RCC 7860 (cell line): ENCODE data around the gene MAML2.

Experiments
- DNase-seq: peaks from one replicate; pipeline ENCODE4 v3.0.0-alpha.2; 2015; ENCODE audit warnings: low spot score
- FAIRE-seq: peaks from 2 replicates; lab custom pipeline; 2012; peaks lifted over from hg19 to GRCh38; lab: Jason Lieb, UNC

The MAML2 gene

DNA sequence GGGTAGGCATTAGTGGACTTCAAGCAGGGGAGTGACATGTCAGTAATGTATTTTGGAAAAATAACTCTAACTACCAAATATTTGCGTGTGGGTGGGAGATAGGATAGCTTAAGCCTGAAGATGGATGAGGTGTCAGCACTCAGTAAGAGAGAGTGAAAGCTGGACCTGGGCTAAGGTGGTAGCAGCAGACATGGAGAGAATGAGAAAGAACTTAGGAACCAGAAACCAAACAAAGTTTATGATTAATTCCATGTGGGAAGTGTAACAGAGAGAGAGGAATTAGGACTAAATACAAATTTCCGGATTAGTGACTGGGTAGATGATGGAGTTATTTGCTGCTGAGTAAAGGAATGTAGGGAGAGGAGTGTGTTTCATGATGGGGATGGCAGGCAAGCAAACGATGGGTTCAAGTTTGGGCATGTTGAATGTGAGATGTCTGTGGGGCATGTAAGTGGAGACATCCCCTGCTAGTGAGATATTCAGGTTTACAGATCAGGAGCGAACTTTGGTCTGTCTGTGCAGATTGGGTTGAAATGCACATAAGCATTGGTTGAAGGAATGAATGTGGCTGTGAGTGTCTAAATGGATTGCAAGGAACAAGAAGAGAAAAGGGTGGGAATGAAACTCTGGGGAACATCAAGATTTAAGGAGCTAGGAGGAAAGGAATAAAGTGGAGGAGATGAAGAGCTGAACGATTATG lies 233.5 kb downstream of the MAML2 start:
- FAIRE-seq = no peak

DNA sequence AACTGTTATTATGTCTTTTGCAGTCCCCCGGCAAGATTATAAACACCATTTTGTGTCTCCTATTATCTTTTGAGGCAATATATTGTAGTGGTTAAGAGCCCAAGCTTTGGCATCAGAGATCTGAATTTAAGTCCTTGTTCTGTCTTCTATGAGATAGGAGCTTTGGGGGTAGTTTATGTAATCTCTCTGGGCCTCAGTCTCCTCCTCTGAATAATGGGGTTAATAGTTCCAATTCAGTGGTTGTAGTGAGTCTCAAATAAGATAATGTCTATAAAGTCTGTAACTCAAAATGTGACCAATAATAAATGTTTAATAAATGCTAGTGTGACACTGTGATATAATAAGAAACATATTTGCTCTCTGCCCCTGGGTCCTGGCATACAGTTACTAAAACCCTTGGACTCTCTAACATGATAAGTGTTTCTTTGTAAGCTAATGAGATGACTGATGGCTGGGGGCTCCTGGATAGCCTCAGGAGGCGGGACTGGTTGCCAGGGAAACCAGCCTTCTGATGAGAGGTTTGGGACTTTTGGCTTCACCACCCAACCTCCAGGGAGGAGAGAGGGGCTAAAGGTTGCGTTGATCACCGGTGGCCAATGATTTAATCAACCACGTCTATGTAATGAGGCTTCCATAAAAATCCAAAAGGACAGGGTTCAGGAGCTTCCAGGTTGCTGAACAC lies 235.7 kb downstream of the MAML2 start:
- FAIRE-seq = no peak

More for the DNA sequence above, 233.5 kb downstream of the MAML2 start:
- DNase-seq = no peak

DNA sequence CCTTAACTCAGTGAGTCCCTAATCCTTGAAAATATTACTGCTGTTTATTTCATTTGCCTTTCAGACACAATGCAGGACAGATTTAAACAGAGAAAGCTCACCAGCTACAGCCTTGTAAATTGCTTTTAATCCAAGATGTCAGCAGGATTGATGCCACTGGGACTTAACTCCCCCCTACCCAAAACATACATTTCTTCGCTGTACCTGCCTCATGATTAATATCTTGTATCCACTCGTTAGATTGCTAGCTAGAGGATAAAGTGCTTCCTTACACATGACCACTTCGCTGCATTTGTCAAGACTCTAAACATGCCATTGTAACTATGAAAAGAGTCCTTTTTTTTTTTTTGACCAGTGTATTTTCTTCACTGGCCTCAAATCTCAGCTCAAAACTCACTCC lies 236.3 kb downstream of the MAML2 start:
- DNase-seq (no peak), FAIRE-seq (no peak)

More for the DNA sequence above, 235.7 kb downstream of the MAML2 start:
- DNase-seq = no peak

DNA sequence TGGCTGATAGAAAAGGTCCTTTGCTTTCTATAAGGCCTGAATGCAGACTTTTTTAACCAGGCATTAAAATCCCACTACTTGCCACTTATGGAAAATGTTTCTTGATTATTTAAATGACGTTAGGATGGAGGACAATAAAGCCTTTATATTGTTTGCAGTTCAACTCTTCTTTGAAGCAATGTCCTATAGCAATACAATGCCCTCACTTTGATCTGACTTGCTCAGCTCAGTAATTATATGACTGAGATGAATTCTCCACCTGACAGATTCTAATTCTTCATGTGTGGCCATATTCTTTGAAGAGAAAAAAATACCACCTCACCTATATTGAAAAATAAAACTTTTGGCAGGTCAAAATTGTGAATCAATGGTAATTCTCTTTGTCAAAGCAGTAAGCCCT lies 237.1 kb downstream of the MAML2 start:
- FAIRE-seq = no peak
- no peak for DNase-seq

DNA sequence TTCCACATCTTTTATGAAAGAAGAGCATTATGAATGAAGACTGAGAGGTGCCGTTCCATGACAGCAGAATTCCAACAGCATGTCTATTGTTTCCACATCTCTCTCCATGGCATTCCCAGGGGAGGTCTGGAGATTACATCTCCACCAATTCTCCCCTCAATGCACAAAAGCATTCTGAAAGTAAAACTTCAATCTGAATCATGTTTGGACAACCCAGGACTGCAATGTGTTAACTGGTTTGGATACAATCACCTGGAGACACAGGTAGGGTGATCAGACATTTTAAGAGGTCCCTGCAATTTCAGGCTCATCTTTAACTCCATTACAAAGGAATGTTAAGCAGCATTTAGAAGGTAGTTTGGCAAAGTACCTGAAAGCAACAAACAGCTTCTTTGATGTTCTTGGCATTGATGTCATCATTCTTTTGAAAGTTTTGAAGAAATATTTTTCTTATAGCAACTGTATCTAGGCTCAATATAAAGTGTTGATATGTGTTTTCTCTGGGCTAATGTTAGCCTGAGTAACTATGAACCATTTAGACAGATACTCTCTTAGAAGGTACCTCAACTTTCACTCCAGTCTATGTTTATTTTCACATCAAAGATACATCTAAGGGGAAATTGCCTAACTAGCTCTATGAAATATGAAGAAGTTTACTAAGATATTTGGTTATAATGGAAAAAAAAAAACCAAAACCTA lies 237.6 kb downstream of the MAML2 start:
- FAIRE-seq (no peak), DNase-seq (no peak)

DNA sequence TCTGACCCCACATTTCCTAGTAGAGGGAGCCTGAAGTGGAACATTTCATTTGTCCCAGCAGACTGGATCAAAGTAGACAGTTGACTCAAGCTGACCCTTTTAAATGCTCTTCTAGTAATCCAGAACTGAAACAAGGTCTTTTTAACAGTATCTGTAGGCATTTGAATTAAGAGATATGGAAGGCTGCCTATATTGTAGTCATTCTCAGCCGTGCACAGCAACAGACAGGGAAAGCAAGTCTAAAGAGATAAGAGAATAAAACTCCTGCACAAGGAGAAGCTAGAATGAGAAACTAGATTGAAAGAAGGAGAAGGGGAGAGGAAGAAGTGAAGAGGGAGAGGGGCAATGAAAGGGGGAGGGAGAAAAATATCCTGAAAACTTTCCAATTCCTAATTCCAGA lies 238.5 kb downstream of the MAML2 start:
- DNase-seq = no peak
- FAIRE-seq = no peak

DNA sequence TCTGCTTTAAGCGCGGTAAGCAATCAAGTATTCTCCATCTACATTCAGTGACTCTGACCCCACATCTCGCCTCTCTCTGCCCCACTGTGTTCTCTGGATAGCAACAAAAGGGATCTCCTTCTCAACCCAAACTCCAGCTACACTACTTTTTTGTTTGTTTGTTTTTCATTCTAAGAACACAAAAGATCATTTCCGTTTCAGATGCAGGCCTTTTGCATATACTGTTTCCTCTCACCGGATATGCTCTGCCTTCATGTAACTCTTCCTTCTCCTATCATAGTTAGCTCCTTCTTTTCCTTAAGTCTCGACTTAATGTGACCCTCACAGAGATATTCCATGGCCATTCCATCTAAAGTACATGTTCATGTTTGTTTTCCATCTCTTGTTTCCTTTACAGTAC lies 239.3 kb downstream of the MAML2 start:
- DNase-seq = no peak
- no peak for FAIRE-seq

DNA sequence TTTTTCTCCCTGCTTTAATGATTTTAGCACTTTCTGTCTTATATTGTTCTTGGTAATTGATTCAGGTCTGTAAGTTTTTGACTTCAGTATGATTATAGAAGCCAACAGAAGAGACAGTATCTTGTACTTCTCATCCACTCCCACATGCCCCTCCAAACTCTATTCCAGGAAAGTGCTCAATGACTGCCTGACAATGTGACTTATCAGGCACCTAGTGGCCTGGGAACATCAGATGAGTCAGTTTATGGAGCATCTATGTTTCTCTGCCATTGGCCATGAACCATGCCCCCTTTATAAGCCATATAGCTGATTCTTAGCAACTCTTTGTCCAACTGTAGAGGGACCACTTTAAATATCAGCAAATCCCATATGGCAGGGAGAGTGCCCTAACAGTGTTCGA lies 239.9 kb downstream of the MAML2 start:
- FAIRE-seq (peak; percentile 22), DNase-seq (peak; percentile 38)

DNA sequence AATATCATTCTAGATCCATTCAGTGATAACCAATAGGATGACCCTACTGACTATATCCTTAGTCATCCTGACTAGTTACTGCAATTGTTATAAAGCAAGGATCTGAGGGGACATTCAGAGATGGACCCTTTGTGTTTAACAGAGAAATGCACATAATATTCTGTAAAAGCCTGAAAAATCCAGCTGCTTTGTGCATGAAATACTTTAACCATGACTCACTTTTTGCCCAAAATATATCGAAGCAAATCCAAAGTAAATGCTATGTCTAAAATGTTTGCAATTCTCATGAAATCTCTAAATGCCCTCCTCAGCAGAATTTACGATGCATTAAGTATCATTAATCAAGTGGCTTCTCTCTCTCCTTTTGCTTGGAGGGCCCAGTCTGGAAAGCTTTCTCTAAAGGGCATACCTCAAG lies 240.3 kb downstream of the MAML2 start:
- DNase-seq = peak; percentile 32

DNA sequence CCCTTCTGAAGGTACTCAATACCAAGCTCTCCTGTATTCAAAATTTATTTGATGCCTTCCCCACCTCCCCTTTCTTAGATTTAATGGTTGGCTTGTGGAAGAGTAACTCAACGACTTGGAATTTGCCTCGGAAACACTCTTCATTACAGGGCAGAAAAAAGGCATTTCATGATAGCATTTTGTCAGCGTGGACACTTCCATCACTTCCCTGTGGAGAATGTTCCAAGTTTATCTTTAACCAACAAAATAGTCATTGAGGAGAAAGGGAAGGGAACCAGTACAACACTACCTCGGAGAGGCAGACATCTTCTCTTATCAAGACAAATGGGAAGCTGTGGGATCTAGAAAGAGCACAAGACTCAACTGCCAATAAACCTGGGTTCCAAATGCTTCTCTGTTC lies 241.8 kb downstream of the MAML2 start:
- DNase-seq = peak; percentile 74
- peak; percentile 79 for FAIRE-seq

More for the DNA sequence above, 240.3 kb downstream of the MAML2 start:
- peak; percentile 48 for FAIRE-seq

DNA sequence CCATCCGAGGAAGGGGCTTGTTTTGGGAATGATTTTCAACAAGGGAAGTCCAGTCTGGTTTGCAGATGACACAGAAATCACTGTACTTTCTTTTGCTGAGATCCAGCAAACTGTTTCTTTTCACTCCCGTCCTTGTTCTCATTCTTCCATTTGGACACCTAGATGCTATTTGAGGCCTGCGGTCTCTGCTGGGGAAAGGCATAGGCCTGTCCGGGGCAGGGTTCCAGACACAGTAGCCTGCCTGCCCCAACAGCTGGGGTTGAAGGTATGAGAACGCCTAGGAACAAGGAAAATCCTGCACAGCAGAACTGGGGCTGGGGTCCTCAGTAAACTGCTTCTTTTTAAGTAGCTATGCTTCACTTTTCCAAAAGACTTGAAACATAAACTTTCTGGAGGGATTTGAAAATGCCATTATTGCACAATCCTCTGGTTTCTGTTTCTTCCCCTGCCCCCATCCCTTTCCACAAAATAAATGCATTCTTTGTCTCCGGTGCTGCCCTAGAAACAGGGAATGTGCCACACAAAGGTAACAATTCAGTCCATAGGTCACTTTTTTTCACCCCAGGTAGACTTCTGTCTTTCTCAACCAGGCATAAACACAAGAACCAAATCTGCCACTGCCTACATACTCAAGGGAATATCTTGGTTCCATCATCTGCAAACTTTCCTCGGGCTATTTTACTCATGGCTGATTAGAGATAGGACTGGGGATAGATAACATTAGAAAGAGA lies 244.3 kb downstream of the MAML2 start:
- no peak for FAIRE-seq
- peak; percentile 46 for DNase-seq

DNA sequence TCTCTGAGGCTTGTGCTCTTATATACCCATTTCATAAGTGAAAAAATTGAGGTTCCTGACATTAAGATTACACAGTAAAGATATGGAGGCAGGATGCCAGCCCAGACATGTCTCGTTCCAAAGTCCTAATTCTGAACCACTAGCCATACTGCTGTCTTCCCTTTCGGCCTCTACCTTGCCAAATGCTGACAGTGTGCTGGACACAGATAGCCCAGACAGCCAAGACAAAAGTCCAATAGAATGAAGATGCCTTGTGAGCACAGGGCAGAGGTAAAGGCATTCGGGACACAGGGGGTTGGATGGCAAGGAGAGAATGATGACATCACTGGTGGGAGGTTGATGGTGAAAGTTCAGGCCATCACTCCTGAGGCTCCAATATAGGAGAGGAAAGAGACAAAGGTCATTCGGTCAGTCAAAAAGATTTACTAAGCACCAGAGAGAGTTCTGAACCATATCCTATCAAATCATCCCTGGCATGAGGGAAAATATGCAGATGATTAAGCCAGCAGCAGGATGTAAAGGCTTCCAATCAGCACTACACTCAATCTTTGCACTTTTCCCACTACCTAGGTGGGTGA lies 245.1 kb downstream of the MAML2 start:
- DNase-seq (peak; percentile 66), FAIRE-seq (no peak)

DNA sequence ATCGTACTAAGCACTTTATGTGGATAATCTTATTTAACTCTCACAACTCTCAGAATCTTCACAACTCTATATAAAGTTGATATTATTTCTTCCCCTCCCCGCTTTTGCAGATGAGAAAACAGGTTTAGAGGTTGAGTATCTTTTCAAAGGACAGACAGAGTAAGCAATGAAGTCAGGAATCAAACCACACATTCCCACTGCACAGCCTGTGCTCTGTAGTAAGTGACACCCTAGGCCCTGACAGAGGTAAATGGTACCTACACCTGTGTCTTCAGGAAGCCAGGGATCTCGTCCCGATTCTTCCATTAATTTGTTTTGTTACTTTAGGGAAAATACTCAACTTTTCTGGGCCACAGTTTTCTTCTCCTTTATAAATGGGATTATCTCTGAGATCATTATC lies 246.6 kb downstream of the MAML2 start:
- FAIRE-seq (no peak), DNase-seq (no peak)

DNA sequence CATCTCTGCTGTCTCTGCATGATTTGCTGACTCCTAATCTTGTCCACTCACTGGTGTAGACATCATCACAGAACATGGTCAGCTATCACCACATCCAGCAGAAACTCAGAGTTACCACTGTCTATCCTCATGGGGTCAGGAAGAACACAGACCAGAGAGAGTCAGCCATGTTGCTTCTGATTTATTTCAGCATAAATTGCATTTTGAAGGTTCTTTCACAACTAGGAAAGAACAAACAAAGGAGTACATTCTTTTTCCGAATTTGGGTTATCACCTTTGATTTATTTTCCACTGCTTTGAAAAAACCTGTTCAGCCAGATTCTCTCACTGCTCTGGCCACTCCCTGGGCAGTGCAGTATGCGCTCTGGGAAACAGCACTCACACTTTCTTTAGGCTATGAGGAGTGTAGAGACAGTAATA lies 247.1 kb downstream of the MAML2 start:
- FAIRE-seq = no peak

DNA sequence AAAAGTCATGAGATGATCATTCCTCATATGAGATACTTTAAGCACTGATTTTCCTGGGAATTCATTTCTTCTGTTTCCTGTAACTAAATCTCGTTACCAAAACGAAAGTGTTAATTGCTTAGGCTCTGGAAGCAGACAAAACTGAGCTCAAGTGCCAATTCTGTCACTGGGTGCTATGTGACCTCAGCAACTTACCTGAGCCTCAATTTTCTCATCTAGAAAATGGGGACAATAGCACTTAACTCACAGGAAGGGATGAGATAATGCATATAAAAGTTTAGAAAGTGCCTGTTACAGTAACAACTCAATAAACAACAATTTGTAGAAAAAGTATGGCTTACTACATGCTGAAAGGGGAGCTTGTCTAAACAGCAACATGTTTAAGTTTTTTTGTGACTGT lies 248.8 kb downstream of the MAML2 start:
- DNase-seq (no peak), FAIRE-seq (no peak)

More for the DNA sequence above, 247.1 kb downstream of the MAML2 start:
- DNase-seq = no peak

DNA sequence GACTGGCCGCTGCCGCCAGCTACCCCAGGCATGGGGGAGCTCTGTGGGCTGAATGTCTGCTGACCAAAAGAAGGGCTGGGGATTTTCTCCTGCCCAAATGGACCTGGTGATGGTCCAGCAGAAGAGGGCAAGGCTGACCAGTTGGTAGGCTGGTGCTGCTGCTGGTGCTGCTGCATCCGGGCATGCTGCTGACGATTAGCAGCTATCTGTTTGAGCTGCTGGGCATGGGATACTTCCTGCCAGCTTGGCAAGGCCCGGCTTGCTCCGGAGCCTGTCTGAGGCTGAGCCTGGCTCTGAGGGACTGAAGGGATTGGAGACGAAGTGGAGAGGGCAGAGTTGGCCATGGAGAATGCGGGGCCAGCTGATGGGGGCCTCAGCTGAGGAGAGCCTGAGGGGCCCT lies 250.5 kb downstream of the MAML2 start:
- DNase-seq = no peak
- FAIRE-seq = no peak

DNA sequence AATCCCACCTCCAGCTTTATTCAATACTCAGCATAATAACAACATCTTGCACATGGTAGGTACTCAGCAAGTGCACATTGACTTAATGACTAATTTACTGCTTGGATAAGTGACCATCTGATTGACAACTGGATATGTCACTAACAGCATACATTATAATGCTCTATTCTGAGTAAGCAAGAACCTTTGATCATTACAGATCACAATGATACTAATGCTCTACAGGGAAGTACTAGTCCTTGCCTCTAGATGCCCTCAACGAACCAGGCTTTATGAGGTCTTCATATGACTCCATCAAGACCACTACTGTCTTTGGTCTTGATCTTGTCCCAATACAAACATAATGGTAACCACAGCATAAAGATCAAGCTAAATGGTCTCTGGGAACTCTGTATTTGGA lies 251.5 kb downstream of the MAML2 start:
- DNase-seq (peak; percentile 39), FAIRE-seq (no peak)

DNA sequence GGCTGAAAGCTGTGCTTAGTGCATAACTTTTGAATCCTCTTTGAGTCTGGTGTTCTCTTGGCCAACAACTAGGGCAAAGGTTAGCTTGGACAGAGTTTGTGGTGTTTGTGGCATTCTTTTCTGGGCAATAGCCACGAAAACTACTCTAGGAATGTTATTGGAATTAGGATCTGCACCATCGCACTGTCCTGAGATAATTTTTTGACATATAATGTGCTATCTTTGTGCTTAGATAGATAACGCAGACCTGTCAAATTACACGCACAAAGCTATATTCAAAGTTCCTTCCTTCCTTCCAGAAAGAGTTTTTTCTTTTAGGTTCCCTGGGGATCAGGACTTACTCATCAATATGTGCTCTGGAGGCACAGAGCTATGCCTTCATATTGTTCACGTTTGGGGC lies 252.3 kb downstream of the MAML2 start:
- DNase-seq = peak; percentile 36

DNA sequence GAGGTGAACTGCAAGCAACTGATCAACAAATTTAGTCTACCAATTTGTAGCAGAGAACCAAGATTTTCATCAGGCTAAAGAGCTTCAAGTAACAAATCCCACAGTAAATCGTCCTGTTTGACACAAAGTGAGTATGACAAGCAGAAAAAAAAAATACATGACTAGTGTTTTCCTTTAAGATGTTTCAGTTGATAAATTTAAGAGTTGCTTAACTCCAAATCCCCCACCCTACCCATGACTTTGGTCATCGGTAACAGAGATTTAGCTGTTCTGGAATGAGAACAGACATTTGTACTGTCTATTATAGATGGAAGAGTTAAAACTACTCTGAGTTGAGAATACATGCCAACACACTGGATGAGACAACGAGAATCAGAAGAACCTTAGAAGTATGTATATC lies 254.1 kb downstream of the MAML2 start:
- FAIRE-seq (no peak), DNase-seq (no peak)

More for the DNA sequence above, 252.3 kb downstream of the MAML2 start:
- FAIRE-seq = peak; percentile 81

DNA sequence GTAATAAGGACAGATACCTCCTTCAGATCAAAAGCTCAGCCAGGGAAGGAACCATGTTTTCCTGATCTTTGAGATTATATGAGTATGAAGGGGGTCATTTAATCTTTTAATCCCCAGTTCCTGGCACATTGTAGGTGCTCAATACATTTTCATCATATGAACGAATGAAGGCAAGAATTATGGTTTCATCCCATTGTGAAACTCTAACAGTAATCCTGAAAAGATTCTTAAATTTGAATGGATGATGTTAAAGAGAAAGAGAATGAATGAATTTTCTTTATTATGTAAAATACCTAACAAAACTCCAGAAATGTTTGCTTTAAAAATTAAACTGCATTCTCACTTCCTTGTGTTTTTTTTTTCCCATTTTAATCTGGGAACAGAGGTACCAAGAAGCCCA lies 256.9 kb downstream of the MAML2 start:
- FAIRE-seq (no peak), DNase-seq (no peak)
